Glutamatergic neuron (in vitro differentiated cells): ENCODE results near the gene KIAA1217. TPM values are rescaled to one million over a fixed set of nuclear protein-coding genes. Genes with fewer than 3 reads are reported as not detected.

Experiments used
- DNase-seq: peaks from one replicate; pipeline ENCODE4 v3.0.0; 2022
- H3K27ac Mint-ChIP-seq: one replicate; pipeline ENCODE4 v1.8.0; 2020; ENCODE audit warnings: mild to moderate bottlenecking, mixed read lengths, inconsistent platforms; ENCODE audit not compliant: unreplicated experiment
- H3K27me3 Mint-ChIP-seq: one replicate; pipeline ENCODE4 v1.8.0; 2020; ENCODE audit warnings: mild to moderate bottlenecking, moderate library complexity, mixed read lengths, inconsistent platforms; ENCODE audit not compliant: unreplicated experiment
- H3K36me3 Mint-ChIP-seq: one replicate; pipeline ENCODE4 v1.8.0; 2020; ENCODE audit warnings: mild to moderate bottlenecking, mixed read lengths, inconsistent platforms; ENCODE audit not compliant: unreplicated experiment
- H3K4me1 Mint-ChIP-seq: one replicate; pipeline ENCODE4 v1.8.0; 2020; ENCODE audit warnings: mild to moderate bottlenecking, low read depth, mixed read lengths, inconsistent platforms; ENCODE audit not compliant: unreplicated experiment
- H3K4me3 Mint-ChIP-seq: one replicate; pipeline ENCODE4 v1.8.0; 2020; ENCODE audit warnings: mild to moderate bottlenecking, mixed read lengths, inconsistent platforms; ENCODE audit not compliant: unreplicated experiment
- H3K9me3 Mint-ChIP-seq: one replicate; pipeline ENCODE4 v1.8.0; 2020; ENCODE audit warnings: mild to moderate bottlenecking, moderate library complexity, mixed read lengths, inconsistent platforms; ENCODE audit not compliant: unreplicated experiment
- CTCF ChIP-seq: fragments of 200-600 bp; sonication (generic); IDR thresholded peaks from one replicate; pipeline ENCODE4 v1.5.0; 2021; ENCODE audit not compliant: partially characterized antibody, unreplicated experiment
- total RNA-seq: library from RNA; stranded (reverse); fragmentation: NEBNext Ultra II Directional; extraction: Animal tissue kit (Norgen Biotek cat#: 25700); gene quantifications from one replicate; pipeline ENCODE4 v1.2.1, GENCODE V29; 2021; ENCODE audit not compliant: unreplicated experiment

The KIAA1217 gene
- total RNA-seq, 1 donor from 2014 or later = 4.4 TPM

GRCh38 chr10:24177636-24178035 lies 31.3 kb upstream of the KIAA1217 start:
- Mint-ChIP-seq H3K27ac (no peak overlapping the region), H3K4me1 (no peaks in the 10 kb centered on the region), H3K4me3 (no peak overlapping the region), H3K9me3 (no peaks in the 10 kb centered on the region), H3K27me3 (peaks cover 1% of the 10 kb centered on the region), H3K36me3 (peaks cover 10% of the 10 kb centered on the region)
- no peak for DNase-seq
- no peak for TF ChIP-seq CTCF

- H3K36me3 Mint-ChIP-seq = no peaks in the 10 kb centered on the region
- TF ChIP-seq CTCF = no peak
- no peak for DNase-seq
Observed at GRCh38 chr10:24180891-24181290, 28.0 kb upstream of the KIAA1217 start.

GRCh38 chr10:24184455-24184854 lies 24.5 kb upstream of the KIAA1217 start:
- Mint-ChIP-seq H3K4me3 (no peak overlapping the region), H3K27me3 (peaks cover 7% of the 10 kb centered on the region), H3K9me3 (no peaks in the 10 kb centered on the region), H3K27ac (no peak overlapping the region), H3K36me3 (no peaks in the 10 kb centered on the region), H3K4me1 (peaks cover 6% of the 10 kb centered on the region)
- no peak for DNase-seq
- no peak for TF ChIP-seq CTCF

More at GRCh38 chr10:24180891-24181290, 28.0 kb upstream of the KIAA1217 start:
- Mint-ChIP-seq H3K9me3 (no peaks in the 10 kb centered on the region), H3K4me1 (peaks cover 6% of the 10 kb centered on the region), H3K27me3 (peaks cover 1% of the 10 kb centered on the region), H3K4me3 (no peak overlapping the region), H3K27ac (no peak overlapping the region)

DNA sequence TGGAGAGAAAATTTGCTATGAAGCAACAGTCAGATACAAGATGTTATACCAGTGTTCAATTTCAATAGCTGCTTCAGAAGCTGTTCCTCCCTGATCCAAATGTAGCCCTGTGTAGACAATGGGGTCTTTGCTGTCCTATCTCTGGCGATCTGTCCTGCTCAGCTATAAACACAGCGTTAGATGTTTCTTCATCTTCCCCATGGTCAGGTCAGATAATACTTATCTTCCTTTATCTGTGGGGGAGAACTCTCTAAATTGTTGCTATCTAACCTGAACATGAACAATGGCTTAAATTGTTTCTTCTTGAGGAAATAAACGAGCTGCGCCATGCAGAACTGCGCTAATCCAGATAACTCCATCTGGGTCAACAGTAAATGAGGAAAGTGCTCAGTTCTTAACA lies 15.6 kb upstream of the KIAA1217 start:
- Mint-ChIP-seq H3K27me3 (peaks cover 6% of the 10 kb centered on the region), H3K27ac (no peak overlapping the region), H3K4me3 (no peak overlapping the region), H3K36me3 (no peaks in the 10 kb centered on the region), H3K9me3 (peaks cover 3% of the 10 kb centered on the region), H3K4me1 (no peaks in the 10 kb centered on the region)
- no peak for DNase-seq
- TF ChIP-seq CTCF = no peak

GRCh38 chr10:24197263-24197662 lies 11.7 kb upstream of the KIAA1217 start:
- Mint-ChIP-seq H3K36me3 (no peaks in the 10 kb centered on the region), H3K27me3 (peaks cover 2% of the 10 kb centered on the region), H3K4me1 (no peaks in the 10 kb centered on the region), H3K27ac (no peak overlapping the region), H3K4me3 (no peak overlapping the region), H3K9me3 (no peaks in the 10 kb centered on the region)
- TF ChIP-seq CTCF = no peak
- DNase-seq = no peak
